GM12872 (cell line): ENCODE measurements around the gene CSPG4.

ENCODE experiments used
- TF ChIP-seq, protein P1 (sequence below): IDR thresholded peaks from 3 replicates; pipeline ENCODE4 v1.5.1; 2011; ENCODE audit warnings: low read depth, mild to moderate bottlenecking, low read length, moderate library complexity; ENCODE audit not compliant: insufficient read depth

The CSPG4 gene

DNA sequence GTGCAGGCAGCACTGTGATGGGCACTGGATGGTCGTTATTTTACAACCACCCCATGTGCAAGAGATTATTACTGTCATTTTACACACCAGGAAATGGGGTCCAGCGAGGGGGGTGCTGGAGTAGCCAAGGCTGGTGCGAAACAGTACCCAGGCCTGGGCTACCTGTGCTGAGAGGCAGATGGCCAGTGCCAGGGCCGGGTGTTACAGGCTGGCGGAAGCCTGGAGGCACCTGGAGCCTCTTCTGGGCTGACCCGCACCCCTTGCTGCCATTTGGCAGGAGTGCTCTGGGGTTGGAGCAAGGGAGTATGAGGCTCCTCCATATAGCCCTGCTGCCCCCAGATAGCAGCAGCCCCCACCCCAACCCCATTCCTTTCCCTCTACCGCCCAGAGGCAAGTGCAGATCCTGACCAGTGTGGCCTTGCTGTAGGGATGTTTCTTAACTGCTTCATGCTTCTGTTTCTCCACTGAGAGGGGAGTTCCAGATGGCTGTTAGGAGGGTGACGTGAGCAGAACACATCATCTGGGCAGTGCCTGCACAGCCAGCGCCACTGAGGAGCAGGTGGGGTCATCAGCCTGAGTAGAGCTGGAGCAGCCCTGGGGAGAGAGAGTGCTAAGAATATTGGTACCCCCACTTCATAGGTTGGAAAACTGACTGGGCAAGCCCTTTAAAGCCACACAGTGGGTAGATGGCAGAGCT is 49.7 kb downstream of the CSPG4 start:
- TF ChIP-seq, protein P1, sequence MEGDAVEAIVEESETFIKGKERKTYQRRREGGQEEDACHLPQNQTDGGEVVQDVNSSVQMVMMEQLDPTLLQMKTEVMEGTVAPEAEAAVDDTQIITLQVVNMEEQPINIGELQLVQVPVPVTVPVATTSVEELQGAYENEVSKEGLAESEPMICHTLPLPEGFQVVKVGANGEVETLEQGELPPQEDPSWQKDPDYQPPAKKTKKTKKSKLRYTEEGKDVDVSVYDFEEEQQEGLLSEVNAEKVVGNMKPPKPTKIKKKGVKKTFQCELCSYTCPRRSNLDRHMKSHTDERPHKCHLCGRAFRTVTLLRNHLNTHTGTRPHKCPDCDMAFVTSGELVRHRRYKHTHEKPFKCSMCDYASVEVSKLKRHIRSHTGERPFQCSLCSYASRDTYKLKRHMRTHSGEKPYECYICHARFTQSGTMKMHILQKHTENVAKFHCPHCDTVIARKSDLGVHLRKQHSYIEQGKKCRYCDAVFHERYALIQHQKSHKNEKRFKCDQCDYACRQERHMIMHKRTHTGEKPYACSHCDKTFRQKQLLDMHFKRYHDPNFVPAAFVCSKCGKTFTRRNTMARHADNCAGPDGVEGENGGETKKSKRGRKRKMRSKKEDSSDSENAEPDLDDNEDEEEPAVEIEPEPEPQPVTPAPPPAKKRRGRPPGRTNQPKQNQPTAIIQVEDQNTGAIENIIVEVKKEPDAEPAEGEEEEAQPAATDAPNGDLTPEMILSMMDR, result no peak

DNA sequence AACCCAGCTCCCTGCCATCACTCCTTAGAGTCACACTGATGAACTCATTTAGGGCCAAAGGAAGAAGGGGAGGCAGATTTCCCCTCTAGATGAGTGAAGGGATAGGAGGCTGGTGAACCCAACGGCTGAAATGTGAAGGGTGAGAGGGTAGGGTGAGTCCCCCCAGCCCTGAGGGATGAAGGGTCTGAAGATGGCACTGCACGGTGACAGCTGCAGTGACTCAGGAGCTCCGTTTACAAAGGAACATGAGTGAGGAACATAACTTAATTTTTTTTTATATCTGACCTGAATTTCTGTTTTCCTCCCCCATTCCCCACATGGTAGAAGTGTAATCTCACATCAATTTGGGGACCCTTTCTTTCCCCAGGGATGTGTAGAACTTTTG is 50.9 kb downstream of the CSPG4 start:
- TF ChIP-seq, protein P1, result no peak

DNA sequence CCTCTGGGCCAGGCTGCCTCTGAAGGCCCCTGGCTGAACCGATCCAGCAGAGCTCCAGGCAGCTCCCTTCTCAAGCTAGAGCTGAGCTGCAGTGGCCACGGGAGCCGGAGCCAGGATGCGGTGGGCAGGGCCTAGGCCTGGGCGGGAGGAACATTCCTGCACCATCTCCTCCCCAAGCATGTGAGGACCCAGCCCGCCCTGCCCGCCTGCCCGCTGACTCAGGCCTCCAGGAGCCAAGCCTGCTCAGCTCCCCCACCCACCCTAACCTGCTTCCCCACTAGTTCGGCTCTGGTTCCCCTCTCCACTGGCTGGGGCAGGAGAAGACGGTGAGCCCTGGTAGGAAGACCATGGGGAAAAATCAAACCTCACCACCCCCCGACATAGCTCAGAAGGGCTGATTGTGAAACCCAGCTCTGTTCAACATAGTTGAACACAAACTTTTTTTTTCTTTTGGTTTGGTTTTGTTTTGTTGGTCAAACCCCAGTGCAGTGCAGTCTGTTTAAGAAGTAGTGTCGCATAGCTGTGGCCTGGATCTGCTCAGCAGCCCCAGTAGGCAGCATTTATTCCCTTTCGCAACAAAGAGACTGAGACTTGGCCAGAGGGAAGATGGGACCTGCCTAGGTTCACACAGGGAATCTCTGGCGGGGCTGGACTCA is 51.4 kb downstream of the CSPG4 start:
- TF ChIP-seq, protein P1, result no peak

DNA sequence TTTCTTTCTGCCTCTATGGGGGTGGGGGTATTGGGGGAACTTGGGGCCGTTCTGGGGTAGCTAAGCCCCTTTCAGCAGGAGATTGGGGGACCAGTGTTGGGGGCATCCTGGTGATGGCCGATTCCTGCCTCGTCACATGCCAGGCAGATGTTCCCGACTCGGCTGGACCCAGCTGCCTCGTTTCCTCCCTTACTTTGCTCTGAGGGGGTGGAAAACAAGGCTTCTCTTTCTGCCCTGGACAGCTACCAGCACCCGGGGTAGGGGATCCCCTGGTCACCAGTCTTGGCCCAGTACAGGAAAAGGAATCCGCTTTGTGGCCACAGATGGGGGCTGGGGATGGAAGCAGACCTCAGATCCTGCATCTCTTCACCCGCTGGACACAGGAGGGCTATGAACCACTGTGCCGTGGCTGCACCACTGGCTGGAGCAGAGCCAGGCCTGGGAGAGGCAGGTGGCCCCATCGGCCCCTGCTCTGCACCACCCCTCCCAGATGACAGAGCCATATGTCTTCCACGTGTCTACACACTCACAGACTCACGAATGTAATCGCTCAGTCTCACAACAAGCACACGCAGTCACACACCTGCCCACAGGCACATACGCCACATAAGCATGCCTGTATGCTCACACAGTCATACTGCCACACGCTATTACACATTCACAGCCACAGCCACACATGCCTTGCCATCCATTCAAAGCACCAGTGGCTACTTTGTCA is 52.6 kb downstream of the CSPG4 start:
- TF ChIP-seq, protein P1, result no peak

DNA sequence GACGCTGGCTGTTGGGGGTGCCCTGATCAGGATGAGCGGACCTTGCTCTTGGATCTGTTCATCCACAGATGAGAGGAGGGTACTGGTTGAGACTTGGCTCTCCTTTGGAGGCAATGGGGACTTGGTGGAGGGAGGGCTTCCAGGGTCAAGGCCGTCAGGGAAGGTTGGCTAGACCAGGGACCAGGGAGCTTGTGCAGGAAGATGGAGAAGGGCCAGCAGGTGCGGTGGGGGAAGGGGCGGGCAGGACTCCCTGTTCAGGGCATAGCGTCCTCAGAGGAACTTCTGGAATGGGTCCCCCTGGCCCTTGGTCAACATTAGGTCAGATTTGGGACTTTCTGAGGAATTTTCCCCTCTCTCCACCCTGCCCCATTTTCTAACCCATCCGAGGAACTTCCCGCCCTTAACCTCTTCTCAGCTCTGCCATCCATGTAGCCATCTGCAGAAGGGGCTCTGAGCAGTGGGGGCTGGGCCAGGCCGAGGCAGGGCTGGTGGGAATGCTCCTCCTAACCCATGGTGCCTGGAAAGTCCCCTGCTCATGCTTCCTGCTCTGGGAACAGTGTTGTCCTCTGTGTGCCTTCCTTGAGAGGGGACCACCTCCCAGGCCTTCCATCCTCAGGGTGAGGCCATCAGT is 53.4 kb downstream of the CSPG4 start:
- TF ChIP-seq, protein P1, result no peak

DNA sequence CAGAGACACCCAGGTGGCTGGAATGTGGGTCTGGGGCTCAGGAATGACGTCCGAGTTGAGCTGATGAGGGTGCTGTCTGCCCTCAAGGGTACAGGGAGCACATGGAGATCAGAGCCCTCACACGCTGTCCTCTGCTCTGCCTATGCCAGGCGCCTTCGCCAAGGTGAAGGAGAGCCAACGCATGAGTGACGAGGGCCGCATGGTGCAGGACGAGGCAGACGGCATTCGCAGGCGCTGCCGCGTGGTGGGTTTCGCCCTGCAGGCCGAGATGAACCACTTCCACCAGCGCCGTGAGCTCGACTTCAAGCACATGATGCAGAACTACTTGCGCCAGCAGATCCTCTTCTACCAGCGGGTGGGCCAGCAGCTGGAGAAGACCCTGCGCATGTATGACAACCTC is 55.8 kb downstream of the CSPG4 start:
- TF ChIP-seq, protein P1, result no peak

DNA sequence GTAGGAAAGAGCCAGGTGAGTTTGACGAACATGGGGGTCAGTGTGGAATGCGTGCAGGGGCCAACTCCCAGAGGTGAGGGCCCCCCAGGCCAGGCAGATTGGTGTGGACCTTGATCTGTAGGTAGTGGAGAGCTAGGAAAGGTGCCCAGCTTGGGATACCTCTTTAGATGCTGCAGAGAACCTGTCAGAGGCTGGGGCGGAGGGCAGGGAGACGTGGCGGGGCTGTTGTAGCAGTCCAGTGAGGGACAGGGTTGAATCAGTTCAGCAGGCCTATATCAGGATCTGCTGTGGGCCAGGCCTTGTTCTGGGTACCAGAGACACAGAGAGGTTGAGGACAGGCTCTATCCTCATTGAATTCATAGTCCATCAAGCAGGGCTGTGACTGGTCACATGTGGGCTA is 56.3 kb downstream of the CSPG4 start:
- TF ChIP-seq, protein P1, result no peak
